K562 (cell line): ENCODE data around the gene GMEB1. TPM values are rescaled to one million over a fixed set of nuclear protein-coding genes. Genes with fewer than 3 reads are reported as not detected.

ENCODE experiments used
- ARID2 ChIP-seq: fragments of 450-650 bp; IDR thresholded peaks from 2 replicates; pipeline ENCODE4 v1.6.1; 2017; ENCODE audit warnings: antibody characterized with exemption, mild to moderate bottlenecking
- CREBBP ChIP-seq: IDR thresholded peaks from one replicate; pipeline ENCODE4 v1.6.1; 2012; ENCODE audit warnings: low read depth, mild to moderate bottlenecking, control low read depth, inconsistent platforms, low read length
- ELF1 ChIP-seq: fragments of 200-800 bp; sonication (Bioruptor generic); IDR thresholded peaks from 2 replicates; pipeline ENCODE4 v1.6.1; 2016; ENCODE audit warnings: missing genetic modification characterization, missing compliant biosample characterization
- ETV1 ChIP-seq: fragments of 450-650 bp; conservative IDR thresholded peaks from 2 replicates; pipeline ENCODE4 v1.6.1; 2016; ENCODE audit warnings: missing genetic modification characterization, control low read depth, low read depth, missing compliant biosample characterization
- GATA2 ChIP-seq: sonication (generic); formaldehyde crosslinking; IDR thresholded peaks from 2 replicates; pipeline ENCODE4 v1.4.0; 2020; ENCODE audit warnings: mild to moderate bottlenecking, missing genetic modification reagents
- NR2C2 ChIP-seq, 2 experiments: fragments of 200-800 bp in 1 of 2; sonication (Bioruptor generic) in 1 of 2; sonication (generic) in 1 of 2; formaldehyde crosslinking in 1 of 2; IDR thresholded peaks; 2 replicates each; pipeline versions ENCODE4 v1.6.1 to v1.8.0; 2016 to 2022; ENCODE audit warnings: mild to moderate bottlenecking in 1 of 2, missing compliant biosample characterization in 1 of 2, missing genetic modification characterization in 1 of 2, missing genetic modification reagents in 1 of 2
- PTBP1 ChIP-seq: fragments of 200-400 bp; formaldehyde crosslinking; IDR thresholded peaks from 2 replicates; pipeline ENCODE4 v1.6.1; 2017; ENCODE audit warnings: low read depth, low read length
- SIX5 ChIP-seq, 2 experiments: IDR thresholded peaks; 2 replicates each; pipeline ENCODE4 v1.6.1; 2011; ENCODE audit warnings: low read length in 2 of 2, borderline replicate concordance in 1 of 2, low read depth in 1 of 2, mild to moderate bottlenecking in 1 of 2, moderate library complexity in 1 of 2; ENCODE audit not compliant: insufficient read depth in 1 of 2
- SPI1 ChIP-seq: IDR thresholded peaks from 2 replicates; pipeline ENCODE4 v1.6.1; 2011; ENCODE audit warnings: low read depth, low read length, control low read depth, borderline replicate concordance
- TAF1 ChIP-seq: IDR thresholded peaks from 2 replicates; pipeline ENCODE4 v1.6.1; 2011; ENCODE audit warnings: mild to moderate bottlenecking, low read length, moderate library complexity; ENCODE audit not compliant: insufficient read depth, control insufficient read depth, severe bottlenecking; ENCODE audit errors: extremely low read depth
- TGIF2 ChIP-seq: sonication (generic); formaldehyde crosslinking; IDR thresholded peaks from 2 replicates; pipeline ENCODE4 v1.8.1; 2022; ENCODE audit warnings: mild to moderate bottlenecking, missing genetic modification reagents, moderate library complexity
- VEZF1 ChIP-seq: fragments of 200-800 bp; sonication (Bioruptor generic); IDR thresholded peaks from 2 replicates; pipeline ENCODE4 v1.6.1; 2017; ENCODE audit warnings: missing genetic modification characterization, missing compliant biosample characterization
- ZC3H4 ChIP-seq: sonication (generic); formaldehyde crosslinking; IDR thresholded peaks from 2 replicates; pipeline ENCODE4 v1.9.0; 2021; ENCODE audit warnings: missing genetic modification reagents, borderline replicate concordance
- ZNF707 ChIP-seq: fragments of 250-450 bp; sonication (Bioruptor Pico); conservative IDR thresholded peaks from 2 replicates; pipeline ENCODE4 v1.8.0; 2022; ENCODE audit warnings: inconsistent platforms, mild to moderate bottlenecking, moderate library complexity
- polyA plus RNA-seq, 8 experiments: library from polyadenylated mRNA; depleted of rRNA in 4 of 8; stranded (reverse) in 5 of 8; unstranded in 3 of 8; fragments of >200 nt; fragmentation: Nextera tagmentation in 2 of 8; fragmentation: Illumina TruSeq in 1 of 8; extraction: Ambion mirVana in 2 of 8; extraction: Trizol in 1 of 8; gene quantifications; 2 replicates each; pipeline versions ENCODE4 v1.2.1 to v1.2.3, GENCODE V29; 2011 to 2014; ENCODE audit warnings: inconsistent platforms in 1 of 8, missing spikeins in 1 of 8
- total RNA-seq, 7 experiments: library from RNA; depleted of rRNA in 6 of 7; stranded (reverse); fragments of >200 nt in 6 of 7; fragmentation: Illumina TruSeq in 2 of 7; extraction: Trizol in 2 of 7; gene quantifications; 2 replicates each; pipeline versions ENCODE4 v1.2.1 to v1.2.3, GENCODE V29; 2011 to 2021; ENCODE audit warnings: low replicate concordance in 1 of 7
- TF ChIP-seq, protein P1 (sequence below): IDR thresholded peaks from 3 replicates; pipeline ENCODE4 v1.6.1; 2011; ENCODE audit warnings: borderline replicate concordance, mild to moderate bottlenecking, moderate library complexity; ENCODE audit not compliant: insufficient read length; ENCODE audit errors: extremely low read depth
- TF ChIP-seq, protein P2 (sequence below): fragments of 250-450 bp; sonication (Bioruptor Pico); IDR thresholded peaks from 2 replicates; pipeline ENCODE4 v1.5.1; 2021; ENCODE audit warnings: mild to moderate bottlenecking
- TF ChIP-seq, protein P3 (sequence below): conservative IDR thresholded peaks from 2 replicates; pipeline ENCODE4 v1.6.1; 2011; ENCODE audit warnings: low read depth, mild to moderate bottlenecking, low read length; ENCODE audit not compliant: control insufficient read depth

Gene GMEB1
- total and polyA plus RNA-seq, 9 of the 15 experiments (the other 6 are each of a cell fraction or from before 2014, with no cell fraction given): 6.6 to 17.5 (median 8.5) TPM

DNA sequence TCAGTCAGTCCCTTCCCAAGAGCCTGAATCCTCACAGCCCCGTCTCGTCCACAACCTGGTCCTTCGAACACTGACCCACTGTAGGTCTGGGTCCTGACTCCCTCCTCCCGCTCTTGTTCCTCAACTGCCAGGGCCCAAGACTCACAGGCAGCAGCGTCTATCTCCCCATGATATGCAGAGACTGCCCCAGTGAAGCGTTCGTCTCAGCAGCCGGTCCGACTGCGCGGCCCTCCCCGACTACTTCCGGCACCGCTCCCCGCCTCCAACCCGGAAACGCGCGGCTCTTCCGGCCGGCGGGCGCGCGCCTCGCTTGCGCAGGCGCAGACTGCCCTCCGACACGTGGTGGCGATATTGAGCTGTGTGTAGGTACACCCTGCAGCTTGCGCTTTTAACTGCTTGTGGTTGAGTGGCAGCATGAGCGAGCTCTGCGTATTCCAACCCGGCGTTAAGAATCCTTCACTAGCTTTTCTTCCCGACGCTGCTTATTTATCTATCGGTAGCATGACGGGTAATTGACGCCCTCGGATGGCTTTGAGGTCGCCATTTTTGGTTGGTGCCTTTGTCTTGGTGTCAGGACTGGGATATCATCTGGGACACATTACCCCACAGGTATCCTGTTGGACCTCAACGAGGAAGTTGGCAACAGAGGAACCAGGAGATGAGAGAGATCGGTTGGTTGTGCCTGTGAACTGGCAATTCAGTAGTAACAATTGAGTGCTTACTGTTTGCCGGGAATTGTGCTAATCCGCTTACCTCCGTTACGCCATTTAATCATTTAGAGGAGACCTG lies 25.5 kb upstream of the GMEB1 start, which contains the start of gene TAF12 (continued):
- TF ChIP-seq, protein P1, sequence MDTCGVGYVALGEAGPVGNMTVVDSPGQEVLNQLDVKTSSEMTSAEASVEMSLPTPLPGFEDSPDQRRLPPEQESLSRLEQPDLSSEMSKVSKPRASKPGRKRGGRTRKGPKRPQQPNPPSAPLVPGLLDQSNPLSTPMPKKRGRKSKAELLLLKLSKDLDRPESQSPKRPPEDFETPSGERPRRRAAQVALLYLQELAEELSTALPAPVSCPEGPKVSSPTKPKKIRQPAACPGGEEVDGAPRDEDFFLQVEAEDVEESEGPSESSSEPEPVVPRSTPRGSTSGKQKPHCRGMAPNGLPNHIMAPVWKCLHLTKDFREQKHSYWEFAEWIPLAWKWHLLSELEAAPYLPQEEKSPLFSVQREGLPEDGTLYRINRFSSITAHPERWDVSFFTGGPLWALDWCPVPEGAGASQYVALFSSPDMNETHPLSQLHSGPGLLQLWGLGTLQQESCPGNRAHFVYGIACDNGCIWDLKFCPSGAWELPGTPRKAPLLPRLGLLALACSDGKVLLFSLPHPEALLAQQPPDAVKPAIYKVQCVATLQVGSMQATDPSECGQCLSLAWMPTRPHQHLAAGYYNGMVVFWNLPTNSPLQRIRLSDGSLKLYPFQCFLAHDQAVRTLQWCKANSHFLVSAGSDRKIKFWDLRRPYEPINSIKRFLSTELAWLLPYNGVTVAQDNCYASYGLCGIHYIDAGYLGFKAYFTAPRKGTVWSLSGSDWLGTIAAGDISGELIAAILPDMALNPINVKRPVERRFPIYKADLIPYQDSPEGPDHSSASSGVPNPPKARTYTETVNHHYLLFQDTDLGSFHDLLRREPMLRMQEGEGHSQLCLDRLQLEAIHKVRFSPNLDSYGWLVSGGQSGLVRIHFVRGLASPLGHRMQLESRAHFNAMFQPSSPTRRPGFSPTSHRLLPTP: no peak
- peak; percentile 88 for TF ChIP-seq VEZF1 (CRISPR knock-in tag)
- no peak for TF ChIP-seq CREBBP
- TF ChIP-seq TGIF2 (CRISPR knock-in tag): peak; percentile 20; the same call in 1 of the 2 replicates
- TF ChIP-seq, protein P2, sequence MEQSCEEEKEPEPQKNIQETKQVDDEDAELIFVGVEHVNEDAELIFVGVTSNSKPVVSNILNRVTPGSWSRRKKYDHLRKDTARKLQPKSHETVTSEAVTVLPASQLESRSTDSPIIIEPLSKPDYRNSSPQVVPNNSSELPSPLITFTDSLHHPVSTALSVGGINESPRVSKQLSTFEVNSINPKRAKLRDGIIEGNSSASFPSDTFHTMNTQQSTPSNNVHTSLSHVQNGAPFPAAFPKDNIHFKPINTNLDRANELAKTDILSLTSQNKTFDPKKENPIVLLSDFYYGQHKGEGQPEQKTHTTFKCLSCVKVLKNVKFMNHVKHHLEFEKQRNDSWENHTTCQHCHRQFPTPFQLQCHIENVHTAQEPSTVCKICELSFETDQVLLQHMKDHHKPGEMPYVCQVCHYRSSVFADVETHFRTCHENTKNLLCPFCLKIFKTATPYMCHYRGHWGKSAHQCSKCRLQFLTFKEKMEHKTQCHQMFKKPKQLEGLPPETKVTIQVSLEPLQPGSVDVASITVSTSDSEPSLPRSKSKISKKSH (CRISPR knock-in tag): no peak
- TF ChIP-seq ARID2: no peak; the same call in 1 of the 2 replicates
- no peak for TF ChIP-seq SPI1
- peak; percentile 88; the same call in 1 of the 2 replicates for TF ChIP-seq ZC3H4 (CRISPR knock-in tag)
- TF ChIP-seq PTBP1: peak; percentile 83; the same call in 1 of the 2 replicates
- TF ChIP-seq, protein P3, sequence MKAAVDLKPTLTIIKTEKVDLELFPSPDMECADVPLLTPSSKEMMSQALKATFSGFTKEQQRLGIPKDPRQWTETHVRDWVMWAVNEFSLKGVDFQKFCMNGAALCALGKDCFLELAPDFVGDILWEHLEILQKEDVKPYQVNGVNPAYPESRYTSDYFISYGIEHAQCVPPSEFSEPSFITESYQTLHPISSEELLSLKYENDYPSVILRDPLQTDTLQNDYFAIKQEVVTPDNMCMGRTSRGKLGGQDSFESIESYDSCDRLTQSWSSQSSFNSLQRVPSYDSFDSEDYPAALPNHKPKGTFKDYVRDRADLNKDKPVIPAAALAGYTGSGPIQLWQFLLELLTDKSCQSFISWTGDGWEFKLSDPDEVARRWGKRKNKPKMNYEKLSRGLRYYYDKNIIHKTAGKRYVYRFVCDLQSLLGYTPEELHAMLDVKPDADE: peak; percentile 81; the same call in 1 of the 2 replicates
- no peak for TF ChIP-seq ZNF707 (CRISPR knock-in tag)
- peak; percentile 54; the same call in 1 of the 2 replicates for TF ChIP-seq NR2C2 (CRISPR knock-in tag; IDR thresholded peaks at IDR 0.05)
- peak; percentile 89 for TF ChIP-seq NR2C2 (tag; IDR thresholded peaks at IDR 0.05)
- no peak for TF ChIP-seq SIX5 (IDR thresholded peaks at IDR 0.05; ENCODE audit: borderline replicate concordance in 1 of 2, insufficient read depth in 1 of 2, low read depth in 1 of 2, low read length in 2 of 2)
- peak; percentile 94 for TF ChIP-seq ETV1 (tag)
- peak; percentile 55; the same call in 1 of the 2 replicates for TF ChIP-seq GATA2 (CRISPR knock-in tag)
- TF ChIP-seq TAF1: peak; percentile 99
- peak; percentile 100 for TF ChIP-seq ELF1
